HEK293T (cell line): ENCODE measurements around the gene DGAT2.

ENCODE experiments used
- BHLHE40 ChIP-seq: fragments of 450-650 bp; IDR thresholded peaks from 2 replicates; pipeline ENCODE4 v1.6.1; 2016; ENCODE audit warnings: mild to moderate bottlenecking, moderate library complexity, borderline replicate concordance
- FOXM1 ChIP-seq: fragments of 450-650 bp; IDR thresholded peaks from 2 replicates; pipeline ENCODE4 v1.6.1; 2017; ENCODE audit warnings: mild to moderate bottlenecking, borderline replicate concordance
- HDGF ChIP-seq: fragments of 450-650 bp; IDR thresholded peaks from 2 replicates; pipeline ENCODE4 v1.6.1; 2017; ENCODE audit warnings: antibody characterized with exemption, borderline replicate concordance
- PKNOX1 ChIP-seq: fragments of 450-650 bp; IDR thresholded peaks from 2 replicates; pipeline ENCODE4 v1.6.1; 2016
- SP1 ChIP-seq: fragments of 450-650 bp; IDR thresholded peaks from 2 replicates; pipeline ENCODE4 v1.6.1; 2017
- ZNF384 ChIP-seq: fragments of 450-650 bp; IDR thresholded peaks from 2 replicates; pipeline ENCODE4 v1.6.1; 2016

GRCh38 chr11:75777461-75778110, 9.0 kb downstream of the DGAT2 start:
- no peak for TF ChIP-seq PKNOX1
- no peak for TF ChIP-seq BHLHE40
- no peak for TF ChIP-seq SP1
- no peak for TF ChIP-seq HDGF
- no peak for TF ChIP-seq FOXM1
- no peak for TF ChIP-seq ZNF384
